ENCODE results near the gene GSTM4.
"Not testable (repeated sequence)": the region's sequence is repeated elsewhere in the genome, so short reads cannot be mapped to it uniquely, and the experiment has no call there.

Gene GSTM4

DNA sequence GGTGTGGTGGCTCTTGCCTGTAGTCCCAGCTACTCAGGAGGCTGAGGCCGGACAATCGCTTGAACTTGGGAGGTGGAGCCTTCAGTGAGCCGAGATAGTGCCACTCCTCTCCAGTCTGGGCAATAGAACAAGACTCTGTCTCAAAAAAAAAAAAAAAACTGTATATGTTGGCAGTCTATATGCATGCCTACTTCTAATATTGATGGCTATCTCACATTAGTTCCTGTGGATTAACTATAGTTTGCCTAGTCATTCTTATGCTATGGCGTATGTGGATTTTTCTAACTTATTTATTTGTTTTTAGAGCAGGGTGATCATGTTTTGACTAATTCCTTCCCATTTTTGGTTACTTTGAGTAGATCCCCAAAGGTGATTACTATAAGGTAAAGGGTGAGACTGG, 41.2 kb downstream of the GSTM4 start:
- Mint-ChIP-seq H3K4me1 (ENCODE audit: low read depth in 2 of 2) (no peaks in the 10 kb centered on the region), H3K36me3 (ENCODE audit: insufficient read depth) (no peaks in the 10 kb centered on the region), H3K27ac (no peak overlapping the region), H3K27me3 (no peaks in the 10 kb centered on the region), H3K9me3 (no peaks in the 10 kb centered on the region), H3K4me3 (no peak overlapping the region)
- DNase-seq, result no peak
- ATAC-seq (replicated peaks), result no peak

DNA sequence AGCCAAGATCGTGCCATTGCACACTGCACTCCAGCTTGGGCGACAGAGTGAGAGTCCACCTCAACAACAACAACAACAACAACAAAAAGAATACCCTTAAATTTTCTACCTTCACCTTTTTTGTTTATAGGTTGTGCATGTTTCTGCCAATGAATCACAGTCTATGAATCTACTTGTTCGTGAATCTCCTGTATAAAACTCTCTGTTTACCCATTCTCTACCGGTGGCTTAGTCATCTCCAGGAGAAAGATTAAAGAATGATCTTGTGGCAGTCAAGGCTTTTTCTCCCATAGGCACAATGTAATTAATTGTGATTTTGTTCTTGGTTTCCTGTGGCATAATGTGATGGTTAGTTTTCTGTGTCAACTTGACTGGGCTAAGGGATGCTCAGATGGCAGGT, 42.0 kb downstream of the GSTM4 start:
- H3K9me3 Mint-ChIP-seq; H3K27me3 Mint-ChIP-seq; H3K4me3 Mint-ChIP-seq; DNase-seq; H3K4me1 Mint-ChIP-seq (ENCODE audit: low read depth in 2 of 2); H3K36me3 Mint-ChIP-seq (ENCODE audit: insufficient read depth); ATAC-seq (replicated peaks); H3K27ac Mint-ChIP-seq: not testable (repeated sequence)

DNA sequence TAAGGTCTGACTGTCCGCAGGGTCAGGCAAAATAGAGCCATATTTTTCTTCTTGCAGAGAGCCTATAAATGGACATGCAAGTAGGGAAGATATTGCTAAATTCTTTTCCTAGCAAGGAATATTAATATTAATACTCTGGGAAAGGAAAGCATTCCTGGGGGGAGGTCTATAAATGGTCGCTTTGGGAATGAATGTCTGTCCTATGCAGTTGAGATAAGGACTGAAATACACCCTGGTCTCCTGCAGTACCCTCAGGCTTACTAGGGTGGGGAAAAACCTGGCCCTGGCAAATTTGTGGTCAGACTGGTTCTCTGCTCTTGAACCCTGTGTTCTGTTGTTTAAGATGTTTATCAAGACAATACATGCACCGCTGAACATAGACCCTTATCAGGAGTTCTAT, 47.0 kb downstream of the GSTM4 start:
- peaks cover 37 to 42% of the 10 kb centered on the region in 2 donors for H3K27me3 Mint-ChIP-seq
- H3K9me3 Mint-ChIP-seq, result not testable (repeated sequence)

DNA sequence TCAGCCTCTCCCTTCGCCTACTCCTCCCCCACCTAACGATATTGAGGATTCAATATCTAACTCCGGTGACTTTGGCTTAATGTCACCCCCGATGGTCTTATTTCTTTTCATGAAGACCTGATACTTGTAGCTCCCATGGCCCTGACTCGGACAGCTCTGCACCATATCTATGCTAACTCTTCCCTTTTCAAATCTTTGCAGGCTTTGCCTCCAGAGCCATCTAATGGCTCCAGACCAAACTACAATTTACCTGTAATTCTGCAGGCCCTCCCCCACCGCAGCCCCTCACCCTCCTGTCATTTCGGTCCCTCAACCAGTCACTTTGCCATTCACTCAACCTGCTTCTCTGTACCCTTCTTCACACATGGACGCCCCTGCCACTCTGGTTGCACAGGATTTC, 48.3 kb downstream of the GSTM4 start:
- ATAC-seq (replicated peaks), result no peak
- H3K36me3 Mint-ChIP-seq (ENCODE audit: insufficient read depth), result no peaks in the 10 kb centered on the region
- no peak overlapping the region for H3K27ac Mint-ChIP-seq
- H3K27me3 Mint-ChIP-seq, result peaks cover 44 to 48% of the 10 kb centered on the region in 2 donors
- H3K4me1 Mint-ChIP-seq (ENCODE audit: low read depth in 2 of 2), result no peaks in the 10 kb centered on the region
- DNase-seq, result no peak
- peaks cover 3 to 8% of the 10 kb centered on the region in 2 donors for H3K9me3 Mint-ChIP-seq
- no peak overlapping the region for H3K4me3 Mint-ChIP-seq

More for the DNA sequence above, 47.0 kb downstream of the GSTM4 start:
- H3K4me3 Mint-ChIP-seq; H3K36me3 Mint-ChIP-seq (ENCODE audit: insufficient read depth); H3K4me1 Mint-ChIP-seq (ENCODE audit: low read depth in 2 of 2); H3K27ac Mint-ChIP-seq; ATAC-seq (replicated peaks); DNase-seq: not testable (repeated sequence)

DNA sequence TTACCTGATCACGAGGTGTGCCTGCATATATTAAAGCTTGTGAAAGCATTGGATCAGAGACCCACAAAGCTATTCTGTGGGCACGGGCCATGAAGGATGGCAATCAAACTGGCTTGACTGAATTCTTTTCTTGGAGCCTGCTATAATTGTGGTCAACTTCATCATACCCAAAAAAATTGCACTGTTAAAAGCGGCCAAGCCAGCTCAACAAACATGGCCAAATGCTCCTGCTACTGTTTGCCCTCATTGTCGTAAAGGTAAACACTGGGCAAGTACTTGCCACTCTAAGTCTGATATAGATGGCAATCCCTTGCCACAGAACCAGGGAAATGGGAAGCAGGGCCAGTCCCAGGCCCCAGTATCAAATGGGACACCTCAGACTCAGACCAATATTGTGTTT, 49.5 kb downstream of the GSTM4 start:
- Mint-ChIP-seq H3K4me3 (no peak overlapping the region), H3K36me3 (ENCODE audit: insufficient read depth) (no peaks in the 10 kb centered on the region), H3K9me3 (peaks cover 5 to 8% of the 10 kb centered on the region in 2 donors), H3K4me1 (ENCODE audit: low read depth in 2 of 2) (no peaks in the 10 kb centered on the region), H3K27me3 (peaks cover 44 to 48% of the 10 kb centered on the region in 2 donors), H3K27ac (no peak overlapping the region)
- DNase-seq, result no peak
- no peak for ATAC-seq (replicated peaks)

DNA sequence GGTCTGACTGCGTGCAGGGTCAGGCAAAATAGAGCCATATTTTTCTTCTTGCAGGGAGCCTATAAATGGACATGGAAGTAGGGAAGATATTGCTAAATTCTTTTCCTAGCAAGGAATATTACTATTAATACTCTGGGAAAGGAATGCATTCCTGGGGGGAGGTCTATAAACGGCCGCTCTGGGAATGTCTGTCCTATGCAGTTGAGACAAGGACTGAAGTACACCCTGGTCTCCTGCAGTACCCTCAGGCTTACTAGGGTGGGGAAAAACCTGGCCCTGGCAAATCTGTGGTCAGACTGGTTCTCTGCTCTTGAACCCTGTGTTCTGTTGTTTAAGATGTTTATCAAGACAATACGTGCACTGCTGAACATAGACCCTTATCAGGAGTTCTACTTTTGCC, 53.0 kb downstream of the GSTM4 start:
- DNase-seq; H3K27ac Mint-ChIP-seq; H3K36me3 Mint-ChIP-seq (ENCODE audit: insufficient read depth); ATAC-seq (replicated peaks); H3K9me3 Mint-ChIP-seq; H3K4me3 Mint-ChIP-seq; H3K4me1 Mint-ChIP-seq (ENCODE audit: low read depth in 2 of 2): not testable (repeated sequence)
- peaks cover 43 to 49% of the 10 kb centered on the region in 2 donors for H3K27me3 Mint-ChIP-seq

DNA sequence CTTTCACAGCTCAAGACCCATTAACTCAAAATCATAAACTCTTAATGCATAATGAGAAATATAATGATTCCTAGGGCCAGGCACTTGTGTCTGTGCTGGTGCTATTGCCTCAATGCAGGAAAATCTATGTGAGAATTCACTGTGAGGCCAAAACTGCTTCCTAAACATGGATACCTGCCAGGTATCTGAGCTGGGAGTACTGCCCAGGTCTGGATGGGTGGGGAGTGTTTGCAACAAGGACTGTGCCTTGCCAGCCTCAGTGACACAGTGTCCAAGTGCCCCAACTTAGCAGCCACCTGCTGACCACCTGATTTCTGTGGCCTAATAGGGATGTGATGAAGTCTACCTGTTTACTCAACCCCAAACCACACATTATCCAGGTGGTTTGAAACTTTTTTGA, 53.9 kb downstream of the GSTM4 start:
- DNase-seq; H3K9me3 Mint-ChIP-seq; ATAC-seq (replicated peaks); H3K27ac Mint-ChIP-seq; H3K36me3 Mint-ChIP-seq (ENCODE audit: insufficient read depth); H3K4me3 Mint-ChIP-seq; H3K4me1 Mint-ChIP-seq (ENCODE audit: low read depth in 2 of 2): not testable (repeated sequence)
- H3K27me3 Mint-ChIP-seq, result peaks cover 43 to 49% of the 10 kb centered on the region in 2 donors
